ENCODE measurements around the gene SAMD3. TPM values are rescaled to one million over a fixed set of nuclear protein-coding genes. Genes with fewer than 3 reads are reported as not detected.
"Not testable (repeated sequence)": the region's sequence is repeated elsewhere in the genome, so short reads cannot be mapped to it uniquely, and the experiment has no call there.

SAMD3 gene
- total RNA-seq, 2 donors from 2014 or later = 14.5 to 30.0 TPM

GRCh38 chr6:130128326-130128725 lies 94.4 kb downstream of the SAMD3 start:
- H3K36me3 Mint-ChIP-seq (ENCODE audit: low read depth) = no peaks in the 10 kb centered on the region
- H3K4me1 Mint-ChIP-seq = peaks cover 50% of the 10 kb centered on the region
- no peak overlapping the region for H3K4me3 Mint-ChIP-seq
- DNase-seq = no peak
- ATAC-seq = no peak
- H3K9me3 ChIP-seq (ENCODE audit: control insufficient read depth, low read length, poor library complexity, severe bottlenecking) = peaks cover 4% of the 10 kb centered on the region
- no peak overlapping the region for H3K27ac Mint-ChIP-seq
- H3K27me3 Mint-ChIP-seq = no peaks in the 10 kb centered on the region

GRCh38 chr6:130127195-130127594 lies 95.6 kb downstream of the SAMD3 start:
- DNase-seq (no peak), ATAC-seq (no peak)
- peaks cover 4% of the 10 kb centered on the region for H3K9me3 ChIP-seq (ENCODE audit: control insufficient read depth, low read length, poor library complexity, severe bottlenecking)
- H3K27me3 Mint-ChIP-seq = no peaks in the 10 kb centered on the region
- H3K27ac Mint-ChIP-seq = peak overlapping the region; percentile 59
- peaks cover 40% of the 10 kb centered on the region for H3K4me1 Mint-ChIP-seq
- no peak overlapping the region for H3K4me3 Mint-ChIP-seq
- H3K36me3 Mint-ChIP-seq (ENCODE audit: low read depth) = peaks cover 2% of the 10 kb centered on the region

- H3K36me3 Mint-ChIP-seq (ENCODE audit: low read depth) = peaks cover 2% of the 10 kb centered on the region
- no peak overlapping the region for H3K4me3 Mint-ChIP-seq
- H3K27me3 Mint-ChIP-seq = no peaks in the 10 kb centered on the region
- H3K9me3 ChIP-seq (ENCODE audit: control insufficient read depth, low read length, poor library complexity, severe bottlenecking) = no peaks in the 10 kb centered on the region
- no peak for ATAC-seq
- H3K4me1 Mint-ChIP-seq = peaks cover 17% of the 10 kb centered on the region
- no peak overlapping the region for H3K27ac Mint-ChIP-seq
- DNase-seq = no peak
These were observed 100.5 kb downstream of the SAMD3 start for GRCh38 chr6:130122243-130122642.

GRCh38 chr6:130120731-130121130 lies 102.0 kb downstream of the SAMD3 start:
- Mint-ChIP-seq H3K36me3 (ENCODE audit: low read depth) (peaks cover 2% of the 10 kb centered on the region), H3K27ac (peak overlapping the region; percentile 67), H3K4me1 (peaks cover 11% of the 10 kb centered on the region), H3K27me3 (no peaks in the 10 kb centered on the region), H3K4me3 (no peak overlapping the region)
- ATAC-seq (no peak), DNase-seq (no peak)
- no peaks in the 10 kb centered on the region for H3K9me3 ChIP-seq (ENCODE audit: control insufficient read depth, low read length, poor library complexity, severe bottlenecking)

- Mint-ChIP-seq H3K36me3 (ENCODE audit: low read depth) (peaks cover 2% of the 10 kb centered on the region), H3K4me3 (no peak overlapping the region), H3K27me3 (no peaks in the 10 kb centered on the region), H3K27ac (peak overlapping the region; percentile 67), H3K4me1 (peaks cover 7% of the 10 kb centered on the region)
- DNase-seq = no peak
- ATAC-seq = no peak
- H3K9me3 ChIP-seq (ENCODE audit: control insufficient read depth, low read length, poor library complexity, severe bottlenecking) = no peaks in the 10 kb centered on the region
These were observed 103.5 kb downstream of the SAMD3 start for GRCh38 chr6:130119211-130119610.

- H3K27me3 Mint-ChIP-seq = no peaks in the 10 kb centered on the region
- no peak for DNase-seq
- H3K36me3 Mint-ChIP-seq (ENCODE audit: low read depth) = peaks cover 2% of the 10 kb centered on the region
- no peak for ATAC-seq
- H3K9me3 ChIP-seq (ENCODE audit: control insufficient read depth, low read length, poor library complexity, severe bottlenecking) = no peaks in the 10 kb centered on the region
- H3K4me1 Mint-ChIP-seq = peaks cover 7% of the 10 kb centered on the region
- H3K27ac Mint-ChIP-seq = no peak overlapping the region
- H3K4me3 Mint-ChIP-seq = no peak overlapping the region
These were observed 104.5 kb downstream of the SAMD3 start for GRCh38 chr6:130118236-130118635.

DNA sequence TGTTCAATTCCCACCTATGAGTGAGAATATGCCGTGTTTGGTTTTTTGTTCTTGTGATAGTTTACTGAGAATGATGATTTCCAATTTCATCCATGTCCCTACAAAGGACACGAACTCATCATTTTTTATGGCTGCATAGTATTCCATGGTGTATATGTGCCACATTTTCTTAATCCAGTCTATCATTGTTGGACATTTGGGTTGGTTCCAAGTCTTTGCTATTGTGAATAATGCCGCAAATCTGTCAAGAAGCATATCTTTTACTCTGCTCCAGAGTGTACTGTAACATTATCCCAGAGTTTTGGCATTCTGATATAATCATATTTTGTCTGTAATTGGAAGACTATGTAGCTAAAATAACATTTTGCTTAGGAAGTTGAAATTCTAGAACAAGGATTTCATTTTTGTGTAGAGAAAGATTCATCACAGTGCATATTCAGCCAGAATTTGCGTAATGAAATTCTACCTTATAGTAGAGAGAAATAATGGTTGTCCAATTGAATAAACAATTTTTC lies 105.5 kb downstream of the SAMD3 start:
- not testable (repeated sequence) for H3K27me3 Mint-ChIP-seq; H3K4me3 Mint-ChIP-seq; H3K9me3 ChIP-seq (ENCODE audit: control insufficient read depth, low read length, poor library complexity, severe bottlenecking); ATAC-seq; H3K4me1 Mint-ChIP-seq; H3K27ac Mint-ChIP-seq; DNase-seq; H3K36me3 Mint-ChIP-seq (ENCODE audit: low read depth)

DNA sequence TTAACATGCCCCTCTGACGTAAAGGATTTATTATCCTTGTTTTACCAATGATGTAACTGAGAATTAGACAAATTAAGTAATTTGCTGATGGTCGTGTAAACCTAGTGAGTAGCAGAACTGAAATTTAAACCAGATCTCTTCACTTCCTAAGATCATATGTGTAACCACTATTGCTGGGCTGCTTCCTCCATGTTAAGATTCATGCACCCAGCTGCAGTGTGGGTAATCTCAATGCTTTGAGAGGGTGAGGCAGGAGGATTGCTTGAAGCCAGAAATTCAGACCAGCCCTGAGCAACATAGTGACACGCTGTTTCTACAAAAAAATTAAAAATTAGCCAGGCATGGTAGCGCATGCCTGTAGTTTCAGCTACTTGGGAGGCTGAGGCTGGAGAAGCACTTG lies 106.5 kb downstream of the SAMD3 start:
- no peak for DNase-seq
- H3K27ac Mint-ChIP-seq = no peak overlapping the region
- no peaks in the 10 kb centered on the region for H3K27me3 Mint-ChIP-seq
- H3K9me3 ChIP-seq (ENCODE audit: control insufficient read depth, low read length, poor library complexity, severe bottlenecking) = no peaks in the 10 kb centered on the region
- H3K36me3 Mint-ChIP-seq (ENCODE audit: low read depth) = peaks cover 2% of the 10 kb centered on the region
- H3K4me1 Mint-ChIP-seq = peaks cover 12% of the 10 kb centered on the region
- no peak overlapping the region for H3K4me3 Mint-ChIP-seq
- no peak for ATAC-seq

DNA sequence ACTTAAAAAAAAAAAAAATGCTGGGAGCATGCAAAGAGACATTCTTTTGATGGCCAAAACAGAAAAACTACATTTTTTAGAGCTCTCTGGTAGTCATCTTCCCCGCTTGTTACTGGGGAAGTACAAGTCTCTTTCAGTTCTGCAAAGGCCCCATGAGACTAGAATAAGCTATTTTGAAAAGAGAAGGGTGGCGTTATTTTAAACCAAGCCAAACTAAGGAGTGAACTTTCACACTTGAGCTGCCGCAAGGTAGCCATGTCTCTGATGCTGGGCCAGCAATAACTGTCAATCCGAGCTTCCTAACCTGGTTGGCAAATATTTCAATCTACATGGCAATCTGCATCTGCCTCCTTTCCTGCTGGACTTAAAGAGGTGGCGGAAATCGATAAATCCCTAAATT lies 107.7 kb downstream of the SAMD3 start:
- DNase-seq = no peak
- H3K4me1 Mint-ChIP-seq = peaks cover 9% of the 10 kb centered on the region
- peak; percentile 40 for ATAC-seq
- H3K27ac Mint-ChIP-seq = no peak overlapping the region
- H3K36me3 Mint-ChIP-seq (ENCODE audit: low read depth) = peaks cover 5% of the 10 kb centered on the region
- no peak overlapping the region for H3K4me3 Mint-ChIP-seq
- H3K27me3 Mint-ChIP-seq = no peaks in the 10 kb centered on the region
- H3K9me3 ChIP-seq (ENCODE audit: control insufficient read depth, low read length, poor library complexity, severe bottlenecking) = no peaks in the 10 kb centered on the region

GRCh38 chr6:130113201-130113710 lies 109.5 kb downstream of the SAMD3 start:
- H3K36me3 Mint-ChIP-seq (ENCODE audit: low read depth) = peaks cover 7% of the 10 kb centered on the region
- no peak for ATAC-seq
- no peak for DNase-seq
- H3K27me3 Mint-ChIP-seq = no peaks in the 10 kb centered on the region
- no peaks in the 10 kb centered on the region for H3K9me3 ChIP-seq (ENCODE audit: control insufficient read depth, low read length, poor library complexity, severe bottlenecking)
- H3K4me3 Mint-ChIP-seq = no peak overlapping the region
- peaks cover 7% of the 10 kb centered on the region for H3K4me1 Mint-ChIP-seq
- H3K27ac Mint-ChIP-seq = no peak overlapping the region

DNA sequence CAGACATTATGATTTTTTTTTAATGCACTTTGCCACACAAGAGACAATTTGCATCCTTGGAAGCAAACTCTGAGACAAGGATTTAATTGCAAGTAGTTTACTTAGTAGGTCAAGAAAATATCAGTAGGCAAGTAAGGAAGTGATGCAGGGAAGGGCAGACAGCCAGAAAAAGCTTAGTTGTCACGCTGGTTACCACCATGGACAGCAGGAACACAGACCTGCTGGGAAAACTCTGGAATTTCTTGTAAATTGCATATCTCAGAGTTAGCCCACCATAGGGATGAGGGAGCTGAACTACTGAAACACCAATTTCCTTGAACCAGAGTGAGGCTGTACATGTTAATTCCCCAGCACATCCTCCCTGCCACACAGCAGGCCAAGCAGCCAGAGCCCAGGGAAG lies 111.7 kb downstream of the SAMD3 start:
- ATAC-seq (no peak), DNase-seq (no peak)
- Mint-ChIP-seq H3K4me1 (peaks cover 12% of the 10 kb centered on the region), H3K27me3 (no peaks in the 10 kb centered on the region), H3K27ac (peak overlapping the region; percentile 57), H3K4me3 (no peak overlapping the region), H3K36me3 (ENCODE audit: low read depth) (peaks cover 11% of the 10 kb centered on the region)
- H3K9me3 ChIP-seq (ENCODE audit: control insufficient read depth, low read length, poor library complexity, severe bottlenecking) = no peaks in the 10 kb centered on the region

GRCh38 chr6:130107710-130108109 lies 115.0 kb downstream of the SAMD3 start:
- Mint-ChIP-seq H3K36me3 (ENCODE audit: low read depth) (peaks cover 12% of the 10 kb centered on the region), H3K27me3 (no peaks in the 10 kb centered on the region), H3K4me3 (no peak overlapping the region), H3K27ac (no peak overlapping the region), H3K4me1 (peaks cover 12% of the 10 kb centered on the region)
- no peak for ATAC-seq
- DNase-seq = no peak
- H3K9me3 ChIP-seq (ENCODE audit: control insufficient read depth, low read length, poor library complexity, severe bottlenecking) = no peaks in the 10 kb centered on the region

DNA sequence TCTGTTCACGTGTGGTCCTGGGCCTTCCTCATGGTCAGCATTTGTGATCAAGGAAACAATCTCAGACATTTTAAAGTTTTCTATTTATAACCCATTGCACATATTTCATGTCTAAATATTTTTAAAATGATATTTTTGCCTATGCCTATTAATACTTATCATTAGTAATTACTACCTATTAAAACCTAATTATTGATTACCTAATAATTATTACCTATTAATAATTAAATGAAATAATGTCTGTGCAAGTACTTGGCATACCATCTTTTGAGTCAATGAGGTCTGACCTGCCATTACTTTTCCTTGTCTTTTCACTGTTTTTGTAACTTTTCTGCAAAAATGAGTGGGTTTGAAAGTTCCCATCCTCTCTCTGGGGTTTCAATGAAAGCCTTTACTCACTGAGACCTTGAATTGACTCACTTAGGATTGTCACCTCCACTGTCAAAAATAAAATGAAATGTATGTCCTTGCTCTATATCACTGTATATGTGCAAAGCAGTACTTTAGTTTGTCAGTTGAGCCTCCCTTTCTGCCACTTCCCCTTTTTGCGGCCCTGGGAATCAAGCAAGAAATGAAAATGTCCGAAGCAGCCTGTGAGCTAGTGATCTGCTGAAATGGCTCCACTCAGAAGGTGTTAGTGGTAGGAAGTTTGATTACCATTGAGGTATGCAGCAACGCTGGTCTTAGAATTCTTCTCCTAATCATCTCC lies 116.6 kb downstream of the SAMD3 start:
- H3K27me3 Mint-ChIP-seq = no peaks in the 10 kb centered on the region
- no peak overlapping the region for H3K27ac Mint-ChIP-seq
- DNase-seq = no peak
- no peak overlapping the region for H3K4me3 Mint-ChIP-seq
- H3K9me3 ChIP-seq (ENCODE audit: control insufficient read depth, low read length, poor library complexity, severe bottlenecking) = no peaks in the 10 kb centered on the region
- H3K36me3 Mint-ChIP-seq (ENCODE audit: low read depth) = peaks cover 14% of the 10 kb centered on the region
- peaks cover 10% of the 10 kb centered on the region for H3K4me1 Mint-ChIP-seq
- ATAC-seq = no peak

- H3K27me3 Mint-ChIP-seq = no peaks in the 10 kb centered on the region
- no peak overlapping the region for H3K27ac Mint-ChIP-seq
- H3K36me3 Mint-ChIP-seq (ENCODE audit: low read depth) = peaks cover 14% of the 10 kb centered on the region
- H3K4me1 Mint-ChIP-seq = peaks cover 7% of the 10 kb centered on the region
- no peak for ATAC-seq
- H3K4me3 Mint-ChIP-seq = no peak overlapping the region
- no peak for DNase-seq
- no peaks in the 10 kb centered on the region for H3K9me3 ChIP-seq (ENCODE audit: control insufficient read depth, low read length, poor library complexity, severe bottlenecking)
These were observed 123.6 kb downstream of the SAMD3 start for GRCh38 chr6:130099119-130099518.
